PC-3 (cell line): Measurements from ENCODE around the gene SERINC1. TPM values are rescaled to one million over a fixed set of nuclear protein-coding genes. Genes with fewer than 3 reads are reported as not detected.
A peak's percentile ranks its signal among the peaks of the same experiment; 100 is the strongest.

Source experiments
- ATAC-seq: fragments of 200-7000 bp; cut with Tn5 transposase; 2 replicates; pipeline ENCODE4 v1.9.1; 2020; ENCODE audit warnings: mild to moderate bottlenecking, moderate library complexity
- BruUV-seq: library from RNA; stranded (reverse); fragments of 400-500 nt; replicated peaks from 2 replicates; lab custom pipeline; 2021; lab: Mats Ljungman, UMichigan
- CTCF ChIA-PET: fragments of 300-600 bp; sonication (Branson Sonifier 250); formaldehyde crosslinking; loops from one replicate; lab custom pipeline; 2022; ENCODE audit warnings: antibody characterized with exemption; lab: Charles Lee
- POLR2A ChIA-PET: fragments of 300-600 bp; sonication (Branson Sonifier 250); formaldehyde crosslinking; loops from one replicate; lab custom pipeline; 2022; ENCODE audit warnings: antibody characterized with exemption; ENCODE audit not compliant: unreplicated experiment; lab: Charles Lee
- DNase-seq: peaks from one replicate; pipeline ENCODE4 v3.0.0-alpha.2; 2015
- H2AFZ ChIP-seq: fragments of 300-600 bp; sonication (generic); 2 replicates; pipeline ENCODE4 v1.6.0; 2016; ENCODE audit warnings: antibody characterized with exemption, low read length
- H3F3A ChIP-seq: fragments of 300-600 bp; sonication (generic); one replicate; pipeline ENCODE4 v1.6.0; 2017; ENCODE audit warnings: antibody characterized with exemption, low read length, control low read depth, mild to moderate bottlenecking; ENCODE audit not compliant: unreplicated experiment
- H3K27ac ChIP-seq: fragments of 300-600 bp; sonication (generic); 2 replicates; pipeline ENCODE4 v1.5.1; 2016; ENCODE audit warnings: mild to moderate bottlenecking, low read length
- H3K27me3 ChIP-seq: fragments of 300-600 bp; sonication (generic); 2 replicates; pipeline ENCODE4 v1.6.1; 2016; ENCODE audit warnings: low read length, mixed read lengths
- H3K36me3 ChIP-seq: fragments of 300-600 bp; sonication (generic); 2 replicates; pipeline ENCODE4 v1.6.1; 2016; ENCODE audit warnings: low read depth, mixed run types, low read length, mixed read lengths
- H3K4me1 ChIP-seq: fragments of 300-600 bp; sonication (generic); 2 replicates; pipeline ENCODE4 v1.5.1; 2016; ENCODE audit warnings: low read length; ENCODE audit not compliant: insufficient read depth
- H3K4me2 ChIP-seq: fragments of 300-600 bp; sonication (generic); 2 replicates; pipeline ENCODE4 v1.6.0; 2016; ENCODE audit warnings: low read length
- H3K4me3 ChIP-seq: fragments of 300-600 bp; sonication (generic); 2 replicates; pipeline ENCODE4 v1.5.1; 2016; ENCODE audit warnings: mild to moderate bottlenecking, low read length, mixed read lengths
- H3K79me2 ChIP-seq: fragments of 300-600 bp; sonication (generic); 2 replicates; pipeline ENCODE4 v1.6.1; 2017; ENCODE audit warnings: low read length, mixed read lengths
- H3K9ac ChIP-seq: fragments of 300-600 bp; sonication (generic); 2 replicates; pipeline ENCODE4 v1.6.0; 2016; ENCODE audit warnings: mild to moderate bottlenecking, low read length
- H3K9me2 ChIP-seq: fragments of 300-600 bp; sonication (generic); replicated peaks from 2 replicates; pipeline ENCODE4 v1.6.1; 2016; ENCODE audit warnings: mixed run types, low read length, mixed read lengths
- H3K9me3 ChIP-seq: fragments of 300-600 bp; sonication (generic); 2 replicates; pipeline ENCODE4 v1.6.1; 2016; ENCODE audit warnings: low read length, mixed read lengths
- H4K20me1 ChIP-seq: fragments of 300-600 bp; sonication (generic); 2 replicates; pipeline ENCODE4 v1.6.1; 2016; ENCODE audit warnings: low read length, mixed read lengths
- EZH2 ChIP-seq: fragments of 300-600 bp; sonication (generic); IDR thresholded peaks from one replicate; pipeline ENCODE4 v1.6.1; 2017; ENCODE audit warnings: antibody characterized with exemption, mild to moderate bottlenecking, low read length; ENCODE audit not compliant: unreplicated experiment
- EZH2phosphoT487 ChIP-seq: fragments of 300-600 bp; sonication (generic); IDR thresholded peaks from 2 replicates; pipeline ENCODE4 v1.6.1; 2018; ENCODE audit warnings: mild to moderate bottlenecking, antibody characterized with exemption, low read length, borderline replicate concordance
- intact Hi-C: fragments of 100-400 bp; cut with micrococcal nuclease; formaldehyde crosslinking; loops from 2 replicates; pipeline ENCODE4 v1.9.0; 2023
- total RNA-seq: library from RNA; depleted of rRNA; stranded (reverse); fragments of >200 nt; gene quantifications from 2 replicates; pipeline ENCODE4 v1.2.3, GENCODE V29; 2014
- TF ChIP-seq, protein P1 (sequence below): fragments of 300-600 bp; sonication (generic); conservative IDR thresholded peaks from 2 replicates; pipeline ENCODE4 v1.5.1; 2017; ENCODE audit warnings: antibody characterized with exemption, low read depth, mild to moderate bottlenecking, low read length

Gene SERINC1
- total RNA-seq, 1 experiment from 2014 or later = 31.7 TPM

DNA sequence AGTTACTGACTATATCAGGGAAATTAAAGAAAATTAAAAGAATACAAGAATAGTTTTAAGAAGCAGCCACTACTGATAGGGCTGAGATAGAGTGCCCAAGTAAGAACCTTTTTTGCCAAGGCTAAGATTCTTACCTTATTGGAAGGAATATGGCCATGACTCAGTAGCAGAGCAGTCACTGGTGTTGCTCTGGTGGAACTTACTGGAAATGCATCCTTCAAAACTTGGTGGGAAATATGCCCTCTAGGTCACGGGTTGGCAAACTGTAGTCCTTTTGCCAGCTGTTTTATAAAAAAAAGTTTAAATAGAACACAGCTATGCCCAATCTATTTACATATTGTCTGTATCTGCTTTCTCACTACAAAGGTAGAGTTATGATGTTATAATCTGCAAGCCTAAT is 66.2 kb downstream of the SERINC1 start:
- peaks cover 94% of the 10 kb centered on the region for H3K79me2 ChIP-seq
- no peak for ATAC-seq
- no TSS peak for BruUV-seq

DNA sequence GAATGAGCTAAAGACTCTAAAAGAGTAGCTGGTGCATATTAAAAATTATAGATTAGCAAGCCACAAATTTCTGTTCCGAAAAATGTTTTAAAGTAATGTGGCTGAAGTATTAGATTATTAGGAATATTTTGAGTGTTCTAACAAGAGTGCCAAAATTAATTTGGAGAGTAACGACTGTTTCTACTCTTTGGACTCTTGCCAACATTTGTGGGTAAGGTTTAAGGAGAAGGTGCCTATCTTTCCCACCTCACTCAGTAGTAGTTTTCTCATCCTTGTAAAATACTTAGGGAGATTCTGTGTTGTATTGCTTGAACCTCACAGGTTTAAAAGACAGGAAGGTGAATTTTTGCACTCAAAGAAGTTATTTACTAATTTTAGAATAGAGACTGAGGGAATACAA is 67.2 kb downstream of the SERINC1 start:
- no peak overlapping the region for H3K4me2 ChIP-seq
- intact Hi-C loops = no loop called here
- peaks cover 10% of the 10 kb centered on the region for H3K4me1 ChIP-seq
- POLR2A ChIA-PET = interaction anchor here (0.5 kb wide), 1 partner anchor 249 kb away, joined by 5 read pairs; no protein-coding TSS in a partner anchor
- H4K20me1 ChIP-seq = no peaks in the 10 kb centered on the region
- TF ChIP-seq EZH2 (no peak), EZH2phosphoT487 (no peak)
- TF ChIP-seq, protein P1, sequence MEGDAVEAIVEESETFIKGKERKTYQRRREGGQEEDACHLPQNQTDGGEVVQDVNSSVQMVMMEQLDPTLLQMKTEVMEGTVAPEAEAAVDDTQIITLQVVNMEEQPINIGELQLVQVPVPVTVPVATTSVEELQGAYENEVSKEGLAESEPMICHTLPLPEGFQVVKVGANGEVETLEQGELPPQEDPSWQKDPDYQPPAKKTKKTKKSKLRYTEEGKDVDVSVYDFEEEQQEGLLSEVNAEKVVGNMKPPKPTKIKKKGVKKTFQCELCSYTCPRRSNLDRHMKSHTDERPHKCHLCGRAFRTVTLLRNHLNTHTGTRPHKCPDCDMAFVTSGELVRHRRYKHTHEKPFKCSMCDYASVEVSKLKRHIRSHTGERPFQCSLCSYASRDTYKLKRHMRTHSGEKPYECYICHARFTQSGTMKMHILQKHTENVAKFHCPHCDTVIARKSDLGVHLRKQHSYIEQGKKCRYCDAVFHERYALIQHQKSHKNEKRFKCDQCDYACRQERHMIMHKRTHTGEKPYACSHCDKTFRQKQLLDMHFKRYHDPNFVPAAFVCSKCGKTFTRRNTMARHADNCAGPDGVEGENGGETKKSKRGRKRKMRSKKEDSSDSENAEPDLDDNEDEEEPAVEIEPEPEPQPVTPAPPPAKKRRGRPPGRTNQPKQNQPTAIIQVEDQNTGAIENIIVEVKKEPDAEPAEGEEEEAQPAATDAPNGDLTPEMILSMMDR = no peak
- H2AFZ ChIP-seq = no peak overlapping the region
- no peaks in the 10 kb centered on the region for H3F3A ChIP-seq
- no peaks in the 10 kb centered on the region for H3K9me2 ChIP-seq
- no peaks in the 10 kb centered on the region for H3K36me3 ChIP-seq
- no peak overlapping the region for H3K9ac ChIP-seq
- no TSS peak for BruUV-seq
- H3K9me3 ChIP-seq = no peaks in the 10 kb centered on the region
- H3K79me2 ChIP-seq = peaks cover 96% of the 10 kb centered on the region
- CTCF ChIA-PET = no interaction called here
- H3K27me3 ChIP-seq = no peaks in the 10 kb centered on the region
- H3K27ac ChIP-seq = no peak overlapping the region
- ATAC-seq (no peak), DNase-seq (no peak)
- no peak overlapping the region for H3K4me3 ChIP-seq

More for the DNA sequence above, 66.2 kb downstream of the SERINC1 start:
- H3K27me3 ChIP-seq = no peaks in the 10 kb centered on the region
- CTCF ChIA-PET = no interaction called here
- H2AFZ ChIP-seq = no peak overlapping the region
- no peak overlapping the region for H3K27ac ChIP-seq
- H3K4me1 ChIP-seq = peaks cover 10% of the 10 kb centered on the region
- H3K9me3 ChIP-seq = no peaks in the 10 kb centered on the region
- DNase-seq = peak; percentile 26
- no peaks in the 10 kb centered on the region for H3F3A ChIP-seq
- intact Hi-C loops = no loop called here
- POLR2A ChIA-PET = no interaction called here
- H3K36me3 ChIP-seq = no peaks in the 10 kb centered on the region
- TF ChIP-seq EZH2phosphoT487 (no peak), EZH2 (no peak)
- TF ChIP-seq, protein P1 = 0 out of 2 replicates have a peak, but pooled peaks have one; percentile 10
- H4K20me1 ChIP-seq = no peaks in the 10 kb centered on the region
- no peak overlapping the region for H3K9ac ChIP-seq
- no peak overlapping the region for H3K4me3 ChIP-seq
- no peaks in the 10 kb centered on the region for H3K9me2 ChIP-seq
- H3K4me2 ChIP-seq = no peak overlapping the region

DNA sequence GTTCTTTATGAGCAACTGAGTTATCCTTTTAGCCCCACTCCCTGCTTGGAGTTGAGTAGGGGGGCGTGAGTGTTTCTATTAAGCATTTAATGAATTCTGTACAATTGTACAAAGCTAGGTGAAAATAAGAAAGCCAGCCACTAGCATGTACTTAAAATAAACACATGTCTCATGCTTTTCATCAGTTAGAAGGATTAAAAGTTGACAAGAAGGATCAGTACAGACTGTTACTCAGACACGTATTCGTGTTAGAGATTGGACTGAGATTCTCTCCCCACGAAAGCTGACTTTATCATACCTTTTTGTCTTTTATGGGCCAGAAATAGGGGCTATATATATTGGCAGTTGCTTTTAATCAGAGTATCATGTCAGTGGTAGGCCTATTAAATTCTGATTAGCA is 70.5 kb downstream of the SERINC1 start:
- Histone ChIP-seq H3K4me2 (peak overlapping the region; percentile 75), H3K27me3 (no peaks in the 10 kb centered on the region), H3K9me3 (no peaks in the 10 kb centered on the region), H3K27ac (no peak overlapping the region), H3K9ac (no peak overlapping the region), H3K9me2 (no peaks in the 10 kb centered on the region), H3K36me3 (no peaks in the 10 kb centered on the region), H3K79me2 (peaks cover 64% of the 10 kb centered on the region), H4K20me1 (no peaks in the 10 kb centered on the region), H3K4me1 (peaks cover 16% of the 10 kb centered on the region), H3K4me3 (peak overlapping the region; percentile 94), H3F3A (no peaks in the 10 kb centered on the region), H2AFZ (no peak overlapping the region)
- ChIA-PET POLR2A (no interaction called here), CTCF (no interaction called here)
- ATAC-seq (no peak), DNase-seq (no peak)
- intact Hi-C loops = no loop called here
- TF ChIP-seq EZH2phosphoT487 (no peak), EZH2 (no peak)
- TF ChIP-seq, protein P1 = no peak
- BruUV-seq = no TSS peak
